Endothelial cell of umbilical vein (primary cell): ENCODE data around the gene NSUN7. TPM values are rescaled to one million over a fixed set of nuclear protein-coding genes. Genes with fewer than 3 reads are reported as not detected.

Experiments
- BruUV-seq: library from RNA; stranded (reverse); fragments of 400-500 nt; replicated peaks from 2 replicates; lab custom pipeline; 2021; lab: Mats Ljungman, UMichigan
- CTCF ChIA-PET: fragments of 300-600, 350-600 bp; sonication (Branson Sonifier 250); formaldehyde crosslinking; loops from one replicate; lab custom pipeline; 2021; ENCODE audit warnings: antibody characterized with exemption, inconsistent platforms; lab: Charles Lee
- POLR2A ChIA-PET: fragments of 300-600, 350-600 bp; sonication (Branson Sonifier 250); formaldehyde crosslinking; loops from one replicate; lab custom pipeline; 2021; ENCODE audit warnings: antibody characterized with exemption, inconsistent platforms; lab: Charles Lee
- DNase-seq: peaks from one replicate; pipeline ENCODE4 v3.0.0-alpha.2; 2011; ENCODE audit warnings: low read depth, low spot score
- FAIRE-seq: peaks from 2 replicates; lab custom pipeline; 2011; peaks lifted over from hg19 to GRCh38; lab: Jason Lieb, UNC
- H2AFZ ChIP-seq: 2 replicates; pipeline ENCODE4 v1.6.0; 2012; ENCODE audit warnings: low read depth, low read length, control low read depth, inconsistent platforms
- H3K27ac ChIP-seq: 2 replicates; pipeline ENCODE4 v1.5.1; 2011; ENCODE audit warnings: low read depth, mild to moderate bottlenecking, control low read depth, low read length, moderate library complexity; ENCODE audit not compliant: insufficient read depth
- H3K27me3 ChIP-seq, 2 experiments: 2 replicates each; pipeline versions ENCODE4 v1.6.0 to v1.6.1; 2011; ENCODE audit warnings: low read length in 2 of 2, mixed read lengths in 1 of 2; ENCODE audit not compliant: control insufficient read depth in 2 of 2, insufficient read depth in 2 of 2
- H3K36me3 ChIP-seq, 2 experiments: 2 replicates in 1 of 2; 3 replicates in 1 of 2; pipeline ENCODE4 v1.5.1; 2011; ENCODE audit warnings: low read length in 2 of 2, mild to moderate bottlenecking in 1 of 2, moderate library complexity in 1 of 2; ENCODE audit not compliant: control insufficient read depth in 2 of 2, insufficient read depth in 2 of 2; ENCODE audit errors: extremely low read depth in 1 of 2
- H3K4me1 ChIP-seq: 3 replicates; pipeline ENCODE4 v1.5.1; 2011; ENCODE audit warnings: mild to moderate bottlenecking, low read length; ENCODE audit not compliant: control insufficient read depth, insufficient read depth; ENCODE audit errors: extremely low read depth
- H3K4me2 ChIP-seq: 2 replicates; pipeline ENCODE4 v1.6.1; 2011; ENCODE audit warnings: low read length, control low read depth, mixed read lengths; ENCODE audit not compliant: insufficient read depth
- H3K4me3 ChIP-seq, 3 experiments: fragments of 200-600 bp in 1 of 3; sonication (generic), shearing (Covaris generic) in 1 of 3; replicated peaks in 1 of 3; 2 replicates each; pipeline ENCODE4 v1.5.1; 2011 to 2016; ENCODE audit warnings: control low read depth in 3 of 3, low read length in 3 of 3, mild to moderate bottlenecking in 2 of 3, inconsistent platforms in 1 of 3, low read depth in 1 of 3, moderate library complexity in 1 of 3; ENCODE audit not compliant: insufficient read depth in 1 of 3
- H3K79me2 ChIP-seq: 2 replicates; pipeline ENCODE4 v1.6.0; 2012; ENCODE audit warnings: low read length, inconsistent platforms; ENCODE audit not compliant: control insufficient read depth, insufficient read depth
- H3K9ac ChIP-seq: replicated peaks from 2 replicates; pipeline ENCODE3; 2011; ENCODE audit warnings: low read length, control low read depth; ENCODE audit not compliant: insufficient read depth; ENCODE audit errors: extremely low read depth
- H3K9me1 ChIP-seq: replicated peaks from 3 replicates; pipeline ENCODE4 v1.6.0; 2011; ENCODE audit warnings: mild to moderate bottlenecking, low read length; ENCODE audit not compliant: control insufficient read depth, insufficient read depth; ENCODE audit errors: extremely low read depth
- H3K9me3 ChIP-seq: replicated peaks from 2 replicates; pipeline ENCODE4 v1.5.1; 2012; ENCODE audit warnings: low read length, inconsistent platforms; ENCODE audit not compliant: control insufficient read depth, insufficient read depth
- H4K20me1 ChIP-seq: replicated peaks from 2 replicates; pipeline ENCODE3; 2011; ENCODE audit warnings: mild to moderate bottlenecking, low read length; ENCODE audit not compliant: control insufficient read depth, insufficient read depth; ENCODE audit errors: extremely low read depth
- CTCF ChIP-seq, 2 donors: IDR thresholded peaks; 1 replicate in 1 of 2; 2 replicates in 1 of 2; pipeline ENCODE4 v1.5.1; 2011; ENCODE audit warnings: low read length in 2 of 2, mild to moderate bottlenecking in 2 of 2, moderate library complexity in 2 of 2, control low read depth in 1 of 2, inconsistent platforms in 1 of 2, low read depth in 1 of 2; ENCODE audit not compliant: insufficient read depth in 1 of 2; ENCODE audit errors: extremely low read depth in 1 of 2
- EZH2 ChIP-seq: IDR thresholded peaks from 2 replicates; pipeline ENCODE4 v1.6.1; 2012; ENCODE audit warnings: borderline replicate concordance, low read depth, mild to moderate bottlenecking, moderate library complexity, low read length, inconsistent platforms; ENCODE audit not compliant: severe bottlenecking
- FOS ChIP-seq: IDR thresholded peaks from 2 replicates; pipeline ENCODE4 v1.6.1; 2011; ENCODE audit warnings: mild to moderate bottlenecking, low read length, moderate library complexity, borderline replicate concordance; ENCODE audit not compliant: insufficient read depth
- JUN ChIP-seq: IDR thresholded peaks from 2 replicates; pipeline ENCODE4 v1.6.1; 2011; ENCODE audit warnings: borderline replicate concordance, low read depth; ENCODE audit not compliant: insufficient read length, insufficient read depth
- POLR2AphosphoS5 ChIP-seq: IDR thresholded peaks from 2 replicates; pipeline ENCODE4 v1.6.1; 2012; ENCODE audit warnings: low read depth, mild to moderate bottlenecking, control low read depth, low read length, moderate library complexity; ENCODE audit not compliant: insufficient read depth
- dilution Hi-C: fragments of 300-500 bp; cut with MboI; formaldehyde crosslinking; loops from one replicate; pipeline ENCODE4 v1.15.0; 2019; ENCODE audit warnings: low sequenced_read_pairs; ENCODE audit not compliant: extremely low pct_ligation_motif_present
- intact Hi-C: fragments of 100-400 bp; cut with micrococcal nuclease; formaldehyde crosslinking; loops from one replicate; pipeline ENCODE4 v1.10.0; 2022
- polyA plus RNA-seq, 4 experiments: library from polyadenylated mRNA; depleted of rRNA in 3 of 4; stranded (reverse) in 3 of 4; unstranded in 1 of 4; fragments of >200 nt; gene quantifications; 2 replicates each; pipeline versions ENCODE4 v1.2.1 to v1.2.3, GENCODE V29; 2011 to 2012; ENCODE audit warnings: missing spikeins in 1 of 4
- total RNA-seq: library from RNA; stranded (reverse); gene quantifications from 2 replicates; pipeline ENCODE4 v1.2.3, GENCODE V29; 2021
- TF ChIP-seq, protein P1 (sequence below): IDR thresholded peaks from 2 replicates; pipeline ENCODE4 v1.6.1; 2011; ENCODE audit not compliant: insufficient read depth, insufficient read length

NSUN7 gene
- total and polyA plus RNA-seq, 2 donors (not counting 3 experiments of a cell fraction or from before 2014, with no cell fraction given), result 0.03 to 0.20 TPM

DNA sequence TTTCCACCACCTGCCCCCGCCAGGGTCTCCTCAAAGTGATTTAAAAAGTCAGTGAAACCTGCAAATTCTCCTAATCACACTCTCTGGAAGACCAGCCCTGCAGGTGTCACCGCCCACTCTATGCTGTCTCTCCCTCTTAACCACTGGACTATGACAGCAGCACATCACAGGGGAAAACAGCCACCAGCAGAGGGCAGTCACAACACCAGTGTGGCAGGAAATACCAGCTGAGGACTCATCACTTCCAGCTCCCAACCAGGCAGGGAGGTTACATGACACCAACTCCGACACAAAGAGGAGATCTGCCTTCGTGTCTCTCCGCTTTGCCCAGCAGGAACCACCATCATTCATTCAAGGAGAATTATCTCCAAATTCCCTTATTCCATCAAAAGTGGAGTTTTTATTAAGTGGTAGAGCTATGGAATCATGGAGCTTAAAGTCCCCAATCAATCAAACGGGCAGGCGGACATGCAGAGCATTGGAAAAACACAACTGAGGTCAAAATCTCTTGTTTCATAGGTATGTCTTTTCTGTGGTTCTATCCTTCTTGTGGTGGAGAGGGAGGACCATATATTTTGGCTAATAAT, 91.3 kb downstream of the NSUN7 start:
- POLR2A ChIA-PET, result interaction anchor here (0.8 kb wide), 1 partner anchor 418 kb away, joined by 3 read pairs; no protein-coding TSS in a partner anchor
- Histone ChIP-seq H3K36me3 (peaks cover 0 to 12% of the 10 kb centered on the region in 2 experiments), H3K79me2 (peaks cover 2% of the 10 kb centered on the region), H2AFZ (peak overlapping the region; percentile 44), H3K4me2 (peak overlapping the region; percentile 9), H3K9me3 (no peaks in the 10 kb centered on the region), H3K4me1 (peaks cover 4% of the 10 kb centered on the region), H3K27ac (peak overlapping the region; percentile 50), H3K27me3 (no peaks in the 10 kb centered on the region), H4K20me1 (no peaks in the 10 kb centered on the region), H3K4me3 (no peak overlapping the region), H3K9ac (no peak overlapping the region), H3K9me1 (no peaks in the 10 kb centered on the region)
- no TSS peak for BruUV-seq
- FAIRE-seq (peak; percentile 90), DNase-seq (peak; percentile 83)
- intact Hi-C loops, result loop anchor here (1.0 kb wide), 1 partner anchor 56 kb away; no protein-coding TSS in a partner anchor
- dilution Hi-C loops, result no loop called here
- TF ChIP-seq POLR2AphosphoS5 (peak; percentile 64), EZH2 (no peak), JUN (peak; percentile 41), CTCF (IDR thresholded peaks at IDR 0.05; ENCODE audit: extremely low read depth in 1 of 2, insufficient read depth in 1 of 2, low read depth in 1 of 2, low read length in 2 of 2) (peak; percentile 76 to 95), FOS (peak; percentile 45)
- TF ChIP-seq, protein P1, sequence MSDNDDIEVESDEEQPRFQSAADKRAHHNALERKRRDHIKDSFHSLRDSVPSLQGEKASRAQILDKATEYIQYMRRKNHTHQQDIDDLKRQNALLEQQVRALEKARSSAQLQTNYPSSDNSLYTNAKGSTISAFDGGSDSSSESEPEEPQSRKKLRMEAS, result no peak
- CTCF ChIA-PET, result interaction anchor here (0.6 to 3.1 kb wide), 24 partner anchors 8 to 418 kb away, joined by 3 to 25 read pairs (median 4); no protein-coding TSS in a partner anchor
